ENCODE results near the gene CBX6. TPM values are rescaled to one million over a fixed set of nuclear protein-coding genes. Genes with fewer than 3 reads are reported as not detected.

The CBX6 gene
- polyA plus RNA-seq, 2 of the 4 experiments (the other 2 are of a cell fraction) = 9.8 to 24.0 TPM

- no peak for TF ChIP-seq TP53 (CRISPR knock-in tag; IDR thresholded peaks at IDR 0.05)
- no peak for TF ChIP-seq PHF8 (IDR thresholded peaks at IDR 0.05; ENCODE audit: borderline replicate concordance, low read depth)
- no peak for TF ChIP-seq ELK1 (IDR thresholded peaks at IDR 0.05; ENCODE audit: low read depth, low read length)
- no peak for TF ChIP-seq FOXS1 (CRISPR knock-in tag; IDR thresholded peaks at IDR 0.05)
- TF ChIP-seq RCOR1 (IDR thresholded peaks at IDR 0.05; ENCODE audit: low read depth, low read length) = no peak
- TF ChIP-seq JUN (IDR thresholded peaks at IDR 0.05) = peak; percentile 34 to 37; a peak in 3 of 5 replicates
- no peak for TF ChIP-seq CHD4 (IDR thresholded peaks at IDR 0.05; ENCODE audit: borderline replicate concordance)
- TF ChIP-seq CHD2 (IDR thresholded peaks at IDR 0.05; ENCODE audit: low read length, partially characterized antibody) = no peak
- no peak for TF ChIP-seq CEBPB (IDR thresholded peaks at IDR 0.05)
- TF ChIP-seq ZFP36 (IDR thresholded peaks at IDR 0.05; ENCODE audit: borderline replicate concordance, partially characterized antibody) = no peak
- no peak for TF ChIP-seq E2F6 (IDR thresholded peaks at IDR 0.05; ENCODE audit: borderline replicate concordance, low read depth)
- peak; percentile 67 for TF ChIP-seq POLR2A (IDR thresholded peaks at IDR 0.05; ENCODE audit: low read length)
- TF ChIP-seq POLR2AphosphoS2 (conservative IDR thresholded peaks at IDR 0.05; ENCODE audit: low read length) = no peak
- TF ChIP-seq JUNB (IDR thresholded peaks at IDR 0.05) = no peak
- TF ChIP-seq RAD21 (conservative IDR thresholded peaks at IDR 0.05 in 1 of 2, IDR thresholded peaks at IDR 0.05 in 1 of 2) = no peak; a peak in 1 of 5 replicates
- TF ChIP-seq MYC (IDR thresholded peaks at IDR 0.05; ENCODE audit: borderline replicate concordance, low read length) = no peak
- TF ChIP-seq MAZ (IDR thresholded peaks at IDR 0.05; ENCODE audit: borderline replicate concordance, low read depth, low read length) = no peak
- no peak for TF ChIP-seq GATA3 (IDR thresholded peaks at IDR 0.05; ENCODE audit: borderline replicate concordance)
- no peak for TF ChIP-seq PBX3 (IDR thresholded peaks at IDR 0.05)
- no peak for TF ChIP-seq HOXB13 (CRISPR knock-in tag; IDR thresholded peaks at IDR 0.05; ENCODE audit: low read depth)
- no peak for TF ChIP-seq NPAS2 (CRISPR knock-in tag; IDR thresholded peaks at IDR 0.05; ENCODE audit: borderline replicate concordance)
- no peak for TF ChIP-seq HMGXB4 (CRISPR knock-in tag; IDR thresholded peaks at IDR 0.05; ENCODE audit: borderline replicate concordance)
- TF ChIP-seq EHF (CRISPR knock-in tag; IDR thresholded peaks at IDR 0.05) = no peak
- no peak for TF ChIP-seq SMC3 (IDR thresholded peaks at IDR 0.05)
- 0 out of 3 replicates have a peak, but pooled peaks have one; percentile 56 for TF ChIP-seq BCL3 (IDR thresholded peaks at IDR 0.05)
- CTCF ChIA-PET = interaction anchor here (0.6 to 6.2 kb wide), 18 partner anchors 8 to 1188 kb away, joined by 3 to 95 read pairs (median 4); no protein-coding TSS in a partner anchor
- Histone ChIP-seq H3K4me2 (peak within 1 kb of the TSS; percentile 92), H3K9me3 (no peaks in the 10 kb centered on the region), H3K4me3 (peak within 1 kb of the TSS; percentile 74), H3K4me1 (peaks cover 22% of the 10 kb centered on the region; the same call in 2 of the 3 replicates), H3K27ac (peak within 1 kb of the TSS; percentile 69 to 94)
- DNase-seq (ENCODE audit: low read depth in 1 of 2, low spot score in 1 of 2) (peak; percentile 40 to 53), ATAC-seq (peak; percentile 59 to 77), FAIRE-seq (no peak)
- no CpG with 5 or more reads among the region's 105 CpGs for WGBS (ENCODE audit: missing lambda C conversion rate)
- POLR2A ChIA-PET = interaction anchor here (0.6 to 2.2 kb wide), 7 partner anchors 8 to 75 kb away, joined by 3 to 35 read pairs (median 4); no protein-coding TSS in a partner anchor
Observed at GRCh38 chr22:38843657-38844314, 28.2 kb downstream of the CBX6 start, which contains the start of gene NPTXR. Gene NPTXR, minus strand, starts transcription at chr22:38844028.

Data from A549 (cell line).